Measurements from ENCODE around the gene SNX13. TPM values are rescaled to one million over a fixed set of nuclear protein-coding genes. Genes with fewer than 3 reads are reported as not detected.

SNX13 gene
- total RNA-seq, 1 experiment from 2014 or later, result 29.0 TPM

DNA sequence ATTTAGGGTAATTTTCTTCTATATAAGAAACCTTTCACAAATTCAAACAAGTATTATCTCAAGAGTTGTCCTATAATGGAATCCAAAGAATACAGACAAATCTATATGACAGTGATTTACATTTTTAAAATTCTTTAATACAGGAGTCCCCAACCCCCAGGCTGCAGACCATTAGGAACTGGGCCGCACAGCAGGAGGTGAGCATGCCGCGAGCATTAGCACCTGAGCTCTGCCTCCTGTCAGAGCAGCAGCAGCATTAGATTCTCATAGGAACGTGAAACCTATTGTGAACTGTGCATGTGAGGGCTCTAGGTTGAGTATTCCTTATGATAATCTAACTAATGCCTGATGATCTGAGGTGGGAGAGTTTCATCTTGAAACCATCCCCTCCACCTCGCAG lies 37.7 kb downstream of the SNX13 start:
- Mint-ChIP-seq H3K27me3 (ENCODE audit: low read depth) (no peaks in the 10 kb centered on the region), H3K36me3 (ENCODE audit: insufficient read depth in 1 of 3, low read depth in 3 of 3) (no peaks in the 10 kb centered on the region), H3K4me1 (peaks cover 23 to 27% of the 10 kb centered on the region in 2 experiments), H3K4me3 (no peak overlapping the region; a peak in 1 of 5 replicates), H3K9me3 (no peaks in the 10 kb centered on the region), H3K27ac (peak overlapping the region in 1 of 3 experiments; percentile 65; a peak in 1 of 7 replicates)
- no peak overlapping the region for H2BK5ac ChIP-seq (ENCODE audit: insufficient read length, low read length)
- no peak overlapping the region for H2BK120ac ChIP-seq (ENCODE audit: low read depth, low read length, poor library complexity, severe bottlenecking)
- DNase-seq, result no peak
- H3K18ac ChIP-seq (ENCODE audit: insufficient read length, low read depth, low read length), result no peak overlapping the region
- H3K79me1 ChIP-seq (ENCODE audit: insufficient read depth, low read depth, low read length, poor library complexity, severe bottlenecking), result no peaks in the 10 kb centered on the region
- no peak overlapping the region for H4K91ac ChIP-seq (ENCODE audit: insufficient read length, low read depth, low read length)
- no peak overlapping the region for H3K14ac ChIP-seq (ENCODE audit: insufficient read depth, low read length)
- H4K8ac ChIP-seq (replicated peaks; ENCODE audit: insufficient read length, low read depth, low read length), result no peak overlapping the region
- peaks cover 6% of the 10 kb centered on the region; the same call in 1 of the 2 replicates for H3K4me1 ChIP-seq (ENCODE audit: insufficient read depth, low read length)
- no CpG with 5 or more reads among the region's 5 CpGs for WGBS (ENCODE audit: extremely low coverage, insufficient read length, low lambda C conversion rate)
- H3K4ac ChIP-seq (ENCODE audit: low read depth, low read length), result no peak overlapping the region
- TF ChIP-seq, protein P1, sequence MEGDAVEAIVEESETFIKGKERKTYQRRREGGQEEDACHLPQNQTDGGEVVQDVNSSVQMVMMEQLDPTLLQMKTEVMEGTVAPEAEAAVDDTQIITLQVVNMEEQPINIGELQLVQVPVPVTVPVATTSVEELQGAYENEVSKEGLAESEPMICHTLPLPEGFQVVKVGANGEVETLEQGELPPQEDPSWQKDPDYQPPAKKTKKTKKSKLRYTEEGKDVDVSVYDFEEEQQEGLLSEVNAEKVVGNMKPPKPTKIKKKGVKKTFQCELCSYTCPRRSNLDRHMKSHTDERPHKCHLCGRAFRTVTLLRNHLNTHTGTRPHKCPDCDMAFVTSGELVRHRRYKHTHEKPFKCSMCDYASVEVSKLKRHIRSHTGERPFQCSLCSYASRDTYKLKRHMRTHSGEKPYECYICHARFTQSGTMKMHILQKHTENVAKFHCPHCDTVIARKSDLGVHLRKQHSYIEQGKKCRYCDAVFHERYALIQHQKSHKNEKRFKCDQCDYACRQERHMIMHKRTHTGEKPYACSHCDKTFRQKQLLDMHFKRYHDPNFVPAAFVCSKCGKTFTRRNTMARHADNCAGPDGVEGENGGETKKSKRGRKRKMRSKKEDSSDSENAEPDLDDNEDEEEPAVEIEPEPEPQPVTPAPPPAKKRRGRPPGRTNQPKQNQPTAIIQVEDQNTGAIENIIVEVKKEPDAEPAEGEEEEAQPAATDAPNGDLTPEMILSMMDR (conservative IDR thresholded peaks at IDR 0.05), result no peak
- no peak overlapping the region for H2AFZ ChIP-seq (ENCODE audit: low read length)
- H2BK12ac ChIP-seq (ENCODE audit: insufficient read length, low read depth, low read length), result no peak overlapping the region
- H3K23me2 ChIP-seq (ENCODE audit: insufficient read length, low read depth, low read length, poor library complexity, severe bottlenecking), result no peaks in the 10 kb centered on the region
- H4K20me1 ChIP-seq (ENCODE audit: control insufficient read depth, insufficient read depth, insufficient read length), result no peaks in the 10 kb centered on the region
- no peak overlapping the region for H3K23ac ChIP-seq (ENCODE audit: insufficient read length, low read depth, low read length)
- H3K9ac ChIP-seq (ENCODE audit: extremely low read depth, insufficient read length, low read length), result no peak overlapping the region
- no peak overlapping the region for H3T11ph ChIP-seq (ENCODE audit: low read length)
- no peaks in the 10 kb centered on the region for H3K9me3 ChIP-seq (ENCODE audit: control insufficient read depth, low read depth, low read length)
- no peak overlapping the region for H3K56ac ChIP-seq (ENCODE audit: insufficient read length, low read depth, low read length)
- no peak overlapping the region for H3K27ac ChIP-seq (ENCODE audit: insufficient read length, low read depth, low read length)
- no peak overlapping the region for H2BK20ac ChIP-seq (ENCODE audit: low read depth, low read length, poor library complexity, severe bottlenecking)
- H3K79me2 ChIP-seq (ENCODE audit: insufficient read depth, low read length), result no peaks in the 10 kb centered on the region
- H2BK15ac ChIP-seq (ENCODE audit: low read depth, low read length), result no peak overlapping the region
- peak overlapping the region; percentile 29 for H3K4me2 ChIP-seq (ENCODE audit: insufficient read depth, insufficient read length, low read length)
- H3K27me3 ChIP-seq (ENCODE audit: insufficient read depth, low read length), result no peaks in the 10 kb centered on the region
- no peak overlapping the region for H2AK5ac ChIP-seq (ENCODE audit: insufficient read length, low read length)
- no peak overlapping the region for H4K5ac ChIP-seq (ENCODE audit: insufficient read length, low read depth, low read length)
